ENCODE measurements around the gene WWP2.

GRCh38 chr16:69903865-69904415, 141.8 kb downstream of the WWP2 start:
- TF ChIP-seq CTCF (IDR thresholded peaks at IDR 0.05) (no peak), EZH2 (IDR thresholded peaks at IDR 0.05) (no peak), EZH2phosphoT487 (IDR thresholded peaks at IDR 0.05) (no peak)
